ENCODE measurements around the gene CAB39L.
"Not testable (repeated sequence)": the region's sequence is repeated elsewhere in the genome, so short reads cannot be mapped to it uniquely, and the experiment has no call there.

CAB39L gene

GRCh38 chr13:49342454-49342853, 101.4 kb downstream of the CAB39L start:
- no peak for DNase-seq

GRCh38 chr13:49341941-49342340, 101.9 kb downstream of the CAB39L start:
- DNase-seq = no peak

- DNase-seq = no peak
Observed at GRCh38 chr13:49341517-49341916, 102.3 kb downstream of the CAB39L start.

- no peak for DNase-seq
Observed at GRCh38 chr13:49340161-49340560, 103.7 kb downstream of the CAB39L start.

GRCh38 chr13:49336655-49337054, 107.2 kb downstream of the CAB39L start:
- DNase-seq = no peak

- DNase-seq = no peak
Observed at GRCh38 chr13:49330546-49330864, 113.4 kb downstream of the CAB39L start.

- no peak for DNase-seq
Observed at GRCh38 chr13:49329831-49330545, 113.9 kb downstream of the CAB39L start.

GRCh38 chr13:49327145-49327544, 116.7 kb downstream of the CAB39L start:
- not testable (repeated sequence) for DNase-seq

- no peak for DNase-seq
Observed at GRCh38 chr13:49326222-49326917, 117.5 kb downstream of the CAB39L start.

- no peak for DNase-seq
Observed at GRCh38 chr13:49323344-49323743, 120.5 kb downstream of the CAB39L start.

GRCh38 chr13:49322702-49323101, 121.2 kb downstream of the CAB39L start:
- DNase-seq = no peak

- DNase-seq = no peak
Observed at GRCh38 chr13:49320975-49321374, 122.9 kb downstream of the CAB39L start.

- DNase-seq = no peak
Observed at GRCh38 chr13:49319951-49320350, 123.9 kb downstream of the CAB39L start.

GRCh38 chr13:49319551-49319950, 124.3 kb downstream of the CAB39L start:
- no peak for DNase-seq

- DNase-seq = no peak
Observed at GRCh38 chr13:49315756-49316482, 127.9 kb downstream of the CAB39L start.

GRCh38 chr13:49315036-49315565, 128.8 kb downstream of the CAB39L start:
- DNase-seq = no peak

GRCh38 chr13:49314344-49314882, 129.5 kb downstream of the CAB39L start:
- no peak for DNase-seq

- no peak for DNase-seq
Observed at GRCh38 chr13:49311816-49312215, 132.0 kb downstream of the CAB39L start.

GRCh38 chr13:49310251-49310650, 133.6 kb downstream of the CAB39L start:
- DNase-seq = no peak

- no peak for DNase-seq
Observed at GRCh38 chr13:49308921-49309408, 134.9 kb downstream of the CAB39L start.

- no peak for DNase-seq
Observed at GRCh38 chr13:49308097-49308875, 135.6 kb downstream of the CAB39L start.

GRCh38 chr13:49307365-49307764, 136.5 kb downstream of the CAB39L start:
- DNase-seq = no peak

Measured in stimulated activated naive CD4-positive, alpha-beta T cell (primary cell).